ENCODE results near the gene ICA1L.

The ICA1L gene

GRCh38 chr2:202782940-202783558 is 88.5 kb downstream of the ICA1L start:
- DNase-seq (ENCODE audit: low read depth, low spot score), result no peak

GRCh38 chr2:202780514-202781021 is 91.0 kb downstream of the ICA1L start:
- DNase-seq (ENCODE audit: low read depth, low spot score), result no peak

- DNase-seq (ENCODE audit: low read depth, low spot score), result no peak
Measured at GRCh38 chr2:202778217-202778616, 93.3 kb downstream of the ICA1L start.

- no peak for DNase-seq (ENCODE audit: low read depth, low spot score)
Measured at GRCh38 chr2:202774104-202774503, 97.5 kb downstream of the ICA1L start.

GRCh38 chr2:202773301-202773973 is 98.1 kb downstream of the ICA1L start:
- no peak for DNase-seq (ENCODE audit: low read depth, low spot score)

- no peak for DNase-seq (ENCODE audit: low read depth, low spot score)
Measured at GRCh38 chr2:202771741-202772460, 99.7 kb downstream of the ICA1L start.

GRCh38 chr2:202771336-202771735 is 100.2 kb downstream of the ICA1L start:
- DNase-seq (ENCODE audit: low read depth, low spot score), result no peak

- DNase-seq (ENCODE audit: low read depth, low spot score), result no peak
Measured at GRCh38 chr2:202769201-202769600, 102.4 kb downstream of the ICA1L start.

GRCh38 chr2:202768273-202768672 is 103.3 kb downstream of the ICA1L start:
- DNase-seq (ENCODE audit: low read depth, low spot score), result no peak

GRCh38 chr2:202765436-202765835 is 106.1 kb downstream of the ICA1L start:
- DNase-seq (ENCODE audit: low read depth, low spot score), result no peak

- no peak for DNase-seq (ENCODE audit: low read depth, low spot score)
Measured at GRCh38 chr2:202764991-202765390, 106.6 kb downstream of the ICA1L start.

GRCh38 chr2:202763916-202764315 is 107.7 kb downstream of the ICA1L start:
- no peak for DNase-seq (ENCODE audit: low read depth, low spot score)

GRCh38 chr2:202762556-202762955 is 109.0 kb downstream of the ICA1L start:
- no peak for DNase-seq (ENCODE audit: low read depth, low spot score)

GRCh38 chr2:202760848-202761247 is 110.7 kb downstream of the ICA1L start:
- no peak for DNase-seq (ENCODE audit: low read depth, low spot score)

- no peak for DNase-seq (ENCODE audit: low read depth, low spot score)
Measured at GRCh38 chr2:202758604-202759003, 113.0 kb downstream of the ICA1L start.

- DNase-seq (ENCODE audit: low read depth, low spot score), result no peak
Measured at GRCh38 chr2:202758128-202758527, 113.4 kb downstream of the ICA1L start.

- DNase-seq (ENCODE audit: low read depth, low spot score), result peak; percentile 10
Measured at GRCh38 chr2:202757339-202757738, 114.2 kb downstream of the ICA1L start.

GRCh38 chr2:202756598-202756997 is 115.0 kb downstream of the ICA1L start:
- DNase-seq (ENCODE audit: low read depth, low spot score), result no peak

GRCh38 chr2:202754936-202755335 is 116.6 kb downstream of the ICA1L start:
- DNase-seq (ENCODE audit: low read depth, low spot score), result no peak

GRCh38 chr2:202752071-202752470 is 119.5 kb downstream of the ICA1L start:
- DNase-seq (ENCODE audit: low read depth, low spot score), result no peak

GRCh38 chr2:202750763-202751427 is 120.7 kb downstream of the ICA1L start:
- DNase-seq (ENCODE audit: low read depth, low spot score), result no peak

- no peak for DNase-seq (ENCODE audit: low read depth, low spot score)
Measured at GRCh38 chr2:202749477-202749876, 122.1 kb downstream of the ICA1L start.
